HepG2 (cell line): Measurements from ENCODE around the gene CHD2. TPM values are rescaled to one million over a fixed set of nuclear protein-coding genes. Genes with fewer than 3 reads are reported as not detected.

ENCODE experiments used
- MAZ ChIP-seq, 2 experiments: sonication (generic) in 1 of 2; formaldehyde crosslinking in 1 of 2; IDR thresholded peaks; 2 replicates each; pipeline versions ENCODE4 v1.5.0 to v1.6.1; 2012 to 2020; ENCODE audit warnings: low read depth in 2 of 2, mild to moderate bottlenecking in 2 of 2, borderline replicate concordance in 1 of 2, improper control_type of control experiment in 1 of 2, low read length in 1 of 2, missing genetic modification reagents in 1 of 2, moderate library complexity in 1 of 2
- MEF2D ChIP-seq: sonication (generic); formaldehyde crosslinking; IDR thresholded peaks from 2 replicates; pipeline ENCODE4 v1.5.1; 2020; ENCODE audit warnings: mild to moderate bottlenecking, missing genetic modification reagents
- MXI1 ChIP-seq: IDR thresholded peaks from 3 replicates; pipeline ENCODE4 v1.6.1; 2012; ENCODE audit warnings: low read depth, low read length, inconsistent platforms, borderline replicate concordance
- NFE2 ChIP-seq: sonication (generic); formaldehyde crosslinking; IDR thresholded peaks from 2 replicates; pipeline ENCODE4 v1.4.0; 2020; ENCODE audit warnings: missing genetic modification reagents
- NFIB ChIP-seq: sonication (generic); formaldehyde crosslinking; IDR thresholded peaks from 2 replicates; pipeline ENCODE4 v1.9.0; 2021; ENCODE audit warnings: missing genetic modification reagents, mild to moderate bottlenecking, borderline replicate concordance
- RBFOX2 ChIP-seq: fragments of 200-400 bp; formaldehyde crosslinking; IDR thresholded peaks from 2 replicates; pipeline ENCODE4 v1.6.1; 2017; ENCODE audit warnings: low read depth, mild to moderate bottlenecking, low read length
- SAP130 ChIP-seq: IDR thresholded peaks from 2 replicates; pipeline ENCODE4 v1.6.1; 2016; ENCODE audit warnings: low read depth
- SMARCC2 ChIP-seq: fragments of 450-650 bp; IDR thresholded peaks from 2 replicates; pipeline ENCODE4 v1.6.1; 2017; ENCODE audit warnings: antibody characterized with exemption, mild to moderate bottlenecking
- ZIK1 ChIP-seq: sonication (generic); formaldehyde crosslinking; IDR thresholded peaks from 2 replicates; pipeline ENCODE4 v1.5.0; 2020; ENCODE audit warnings: mild to moderate bottlenecking, low read depth, missing genetic modification reagents, borderline replicate concordance
- ZNF180 ChIP-seq: sonication (generic); formaldehyde crosslinking; IDR thresholded peaks from 2 replicates; pipeline ENCODE4 v1.4.0; 2020; ENCODE audit warnings: low read depth, missing genetic modification reagents, borderline replicate concordance
- ZNF3 ChIP-seq: IDR thresholded peaks from 2 replicates; pipeline ENCODE4 v1.7.0; 2017; ENCODE audit warnings: inconsistent platforms
- ZNF775 ChIP-seq: sonication (generic); formaldehyde crosslinking; IDR thresholded peaks from 2 replicates; pipeline ENCODE4 v1.4.0; 2020; ENCODE audit warnings: missing genetic modification reagents, mild to moderate bottlenecking, moderate library complexity, borderline replicate concordance
- polyA plus RNA-seq, 8 experiments: library from polyadenylated mRNA; depleted of rRNA in 3 of 8; stranded (reverse) in 7 of 8; unstranded in 1 of 8; fragments of >200 nt; fragmentation: Illumina TruSeq in 4 of 8; extraction: Trizol in 4 of 8; gene quantifications; 2 replicates each; pipeline versions ENCODE4 v1.2.1 to v1.2.3, GENCODE V29; 2011 to 2016; ENCODE audit warnings: low read depth in 4 of 8, missing spikeins in 1 of 8, mixed read lengths in 1 of 8; ENCODE audit not compliant: insufficient read depth in 1 of 8
- total RNA-seq, 5 experiments: library from RNA; depleted of rRNA; stranded (reverse); fragments of >200 nt; fragmentation: Illumina TruSeq; extraction: Trizol; gene quantifications; 2 replicates each; pipeline ENCODE4 v1.2.3, GENCODE V29; 2016; ENCODE audit warnings: low read depth in 1 of 5
- TF ChIP-seq, protein P1 (sequence below): sonication (generic); formaldehyde crosslinking; IDR thresholded peaks from 2 replicates; pipeline ENCODE4 v1.5.0; 2020; ENCODE audit warnings: mild to moderate bottlenecking, missing genetic modification reagents, borderline replicate concordance
- TF ChIP-seq, protein P2 (sequence below): IDR thresholded peaks from 2 replicates; pipeline ENCODE4 v1.6.1; 2016
- TF ChIP-seq, protein P3 (sequence below): sonication (generic); formaldehyde crosslinking; IDR thresholded peaks from 2 replicates; pipeline ENCODE4 v1.4.0; 2020; ENCODE audit warnings: missing genetic modification reagents
- TF ChIP-seq, protein P4 (sequence below): sonication (generic); formaldehyde crosslinking; IDR thresholded peaks from 2 replicates; pipeline ENCODE4 v1.5.0; 2020; ENCODE audit warnings: missing genetic modification reagents

The CHD2 gene
- total and polyA plus RNA-seq, 2 of the 13 experiments (the other 11 are each of a cell fraction or from before 2014, with no cell fraction given), result 54.0 to 54.1 TPM

DNA sequence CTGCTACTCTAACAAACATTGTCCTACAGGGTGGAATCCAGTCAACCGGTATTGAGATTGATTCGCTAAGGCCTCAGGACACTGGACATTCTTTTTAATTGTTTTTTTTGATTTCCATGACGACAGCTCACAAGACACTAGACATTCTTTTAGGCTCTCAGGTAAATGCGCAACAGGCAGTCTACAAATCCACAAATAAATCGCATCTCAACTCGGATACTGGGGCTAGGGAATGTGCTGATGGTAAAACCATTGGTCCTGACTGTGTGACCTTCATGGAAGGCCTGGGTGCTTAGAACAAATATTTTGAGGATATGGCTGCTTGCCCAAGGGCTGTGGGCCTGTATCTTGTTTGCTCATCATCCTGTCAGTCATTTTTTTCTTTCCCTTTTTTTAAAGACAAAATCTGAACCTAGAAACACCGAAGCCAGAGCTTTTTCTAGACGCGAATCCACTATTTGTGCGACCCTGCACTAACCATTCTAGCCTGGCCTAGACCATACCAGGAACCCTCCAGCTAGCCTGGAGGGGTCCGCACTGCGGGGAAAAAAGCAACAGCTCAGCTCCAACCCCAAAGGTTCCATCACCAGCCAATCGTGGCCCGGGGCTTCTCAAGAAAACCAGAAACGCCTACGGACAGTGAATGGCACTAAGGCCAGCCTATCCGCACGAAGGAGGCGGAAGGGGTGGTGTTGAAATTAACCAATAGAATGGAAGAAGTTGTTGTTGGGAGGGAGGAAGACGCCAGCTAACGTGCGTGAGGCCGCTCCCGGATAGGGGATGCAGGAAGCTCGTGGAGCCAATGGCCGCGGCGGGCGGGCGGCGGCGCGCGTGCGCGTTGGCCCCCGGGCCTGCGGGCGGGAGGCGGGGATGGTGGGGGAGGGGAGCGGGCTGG lies 18.1 kb upstream of the CHD2 start (continued):
- TF ChIP-seq SAP130 (CRISPR knock-in tag), result peak; percentile 50; the same call in 1 of the 2 replicates
- peak; percentile 12; the same call in 1 of the 2 replicates for TF ChIP-seq MEF2D (CRISPR knock-in tag)
- no peak for TF ChIP-seq ZNF180 (CRISPR knock-in tag)
- TF ChIP-seq, protein P1, sequence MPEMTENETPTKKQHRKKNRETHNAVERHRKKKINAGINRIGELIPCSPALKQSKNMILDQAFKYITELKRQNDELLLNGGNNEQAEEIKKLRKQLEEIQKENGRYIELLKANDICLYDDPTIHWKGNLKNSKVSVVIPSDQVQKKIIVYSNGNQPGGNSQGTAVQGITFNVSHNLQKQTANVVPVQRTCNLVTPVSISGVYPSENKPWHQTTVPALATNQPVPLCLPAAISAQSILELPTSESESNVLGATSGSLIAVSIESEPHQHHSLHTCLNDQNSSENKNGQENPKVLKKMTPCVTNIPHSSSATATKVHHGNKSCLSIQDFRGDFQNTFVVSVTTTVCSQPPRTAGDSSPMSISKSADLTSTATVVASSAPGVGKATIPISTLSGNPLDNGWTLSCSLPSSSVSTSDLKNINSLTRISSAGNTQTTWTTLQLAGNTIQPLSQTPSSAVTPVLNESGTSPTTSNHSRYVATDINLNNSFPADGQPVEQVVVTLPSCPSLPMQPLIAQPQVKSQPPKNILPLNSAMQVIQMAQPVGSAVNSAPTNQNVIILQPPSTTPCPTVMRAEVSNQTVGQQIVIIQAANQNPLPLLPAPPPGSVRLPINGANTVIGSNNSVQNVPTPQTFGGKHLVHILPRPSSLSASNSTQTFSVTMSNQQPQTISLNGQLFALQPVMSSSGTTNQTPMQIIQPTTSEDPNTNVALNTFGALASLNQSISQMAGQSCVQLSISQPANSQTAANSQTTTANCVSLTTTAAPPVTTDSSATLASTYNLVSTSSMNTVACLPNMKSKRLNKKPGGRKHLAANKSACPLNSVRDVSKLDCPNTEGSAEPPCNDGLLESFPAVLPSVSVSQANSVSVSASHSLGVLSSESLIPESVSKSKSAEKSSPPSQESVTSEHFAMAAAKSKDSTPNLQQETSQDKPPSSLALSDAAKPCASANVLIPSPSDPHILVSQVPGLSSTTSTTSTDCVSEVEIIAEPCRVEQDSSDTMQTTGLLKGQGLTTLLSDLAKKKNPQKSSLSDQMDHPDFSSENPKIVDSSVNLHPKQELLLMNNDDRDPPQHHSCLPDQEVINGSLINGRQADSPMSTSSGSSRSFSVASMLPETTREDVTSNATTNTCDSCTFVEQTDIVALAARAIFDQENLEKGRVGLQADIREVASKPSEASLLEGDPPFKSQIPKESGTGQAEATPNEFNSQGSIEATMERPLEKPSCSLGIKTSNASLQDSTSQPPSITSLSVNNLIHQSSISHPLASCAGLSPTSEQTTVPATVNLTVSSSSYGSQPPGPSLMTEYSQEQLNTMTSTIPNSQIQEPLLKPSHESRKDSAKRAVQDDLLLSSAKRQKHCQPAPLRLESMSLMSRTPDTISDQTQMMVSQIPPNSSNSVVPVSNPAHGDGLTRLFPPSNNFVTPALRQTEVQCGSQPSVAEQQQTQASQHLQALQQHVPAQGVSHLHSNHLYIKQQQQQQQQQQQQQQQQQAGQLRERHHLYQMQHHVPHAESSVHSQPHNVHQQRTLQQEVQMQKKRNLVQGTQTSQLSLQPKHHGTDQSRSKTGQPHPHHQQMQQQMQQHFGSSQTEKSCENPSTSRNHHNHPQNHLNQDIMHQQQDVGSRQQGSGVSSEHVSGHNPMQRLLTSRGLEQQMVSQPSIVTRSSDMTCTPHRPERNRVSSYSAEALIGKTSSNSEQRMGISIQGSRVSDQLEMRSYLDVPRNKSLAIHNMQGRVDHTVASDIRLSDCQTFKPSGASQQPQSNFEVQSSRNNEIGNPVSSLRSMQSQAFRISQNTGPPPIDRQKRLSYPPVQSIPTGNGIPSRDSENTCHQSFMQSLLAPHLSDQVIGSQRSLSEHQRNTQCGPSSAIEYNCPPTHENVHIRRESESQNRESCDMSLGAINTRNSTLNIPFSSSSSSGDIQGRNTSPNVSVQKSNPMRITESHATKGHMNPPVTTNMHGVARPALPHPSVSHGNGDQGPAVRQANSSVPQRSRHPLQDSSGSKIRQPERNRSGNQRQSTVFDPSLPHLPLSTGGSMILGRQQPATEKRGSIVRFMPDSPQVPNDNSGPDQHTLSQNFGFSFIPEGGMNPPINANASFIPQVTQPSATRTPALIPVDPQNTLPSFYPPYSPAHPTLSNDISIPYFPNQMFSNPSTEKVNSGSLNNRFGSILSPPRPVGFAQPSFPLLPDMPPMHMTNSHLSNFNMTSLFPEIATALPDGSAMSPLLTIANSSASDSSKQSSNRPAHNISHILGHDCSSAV (CRISPR knock-in tag), result no peak
- no peak for TF ChIP-seq ZNF3 (CRISPR knock-in tag)
- no peak for TF ChIP-seq MXI1
- no peak; the same call in 1 of the 2 replicates for TF ChIP-seq MAZ (IDR thresholded peaks at IDR 0.05; ENCODE audit: borderline replicate concordance, low read depth, low read length)
- TF ChIP-seq MAZ (CRISPR knock-in tag; IDR thresholded peaks at IDR 0.05; ENCODE audit: low read depth), result no peak
- no peak for TF ChIP-seq SMARCC2
- TF ChIP-seq, protein P2, sequence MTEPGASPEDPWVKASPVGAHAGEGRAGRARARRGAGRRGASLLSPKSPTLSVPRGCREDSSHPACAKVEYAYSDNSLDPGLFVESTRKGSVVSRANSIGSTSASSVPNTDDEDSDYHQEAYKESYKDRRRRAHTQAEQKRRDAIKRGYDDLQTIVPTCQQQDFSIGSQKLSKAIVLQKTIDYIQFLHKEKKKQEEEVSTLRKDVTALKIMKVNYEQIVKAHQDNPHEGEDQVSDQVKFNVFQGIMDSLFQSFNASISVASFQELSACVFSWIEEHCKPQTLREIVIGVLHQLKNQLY (CRISPR knock-in tag), result no peak
- TF ChIP-seq NFE2 (CRISPR knock-in tag), result no peak
- TF ChIP-seq ZNF775 (CRISPR knock-in tag), result no peak
- TF ChIP-seq, protein P3, sequence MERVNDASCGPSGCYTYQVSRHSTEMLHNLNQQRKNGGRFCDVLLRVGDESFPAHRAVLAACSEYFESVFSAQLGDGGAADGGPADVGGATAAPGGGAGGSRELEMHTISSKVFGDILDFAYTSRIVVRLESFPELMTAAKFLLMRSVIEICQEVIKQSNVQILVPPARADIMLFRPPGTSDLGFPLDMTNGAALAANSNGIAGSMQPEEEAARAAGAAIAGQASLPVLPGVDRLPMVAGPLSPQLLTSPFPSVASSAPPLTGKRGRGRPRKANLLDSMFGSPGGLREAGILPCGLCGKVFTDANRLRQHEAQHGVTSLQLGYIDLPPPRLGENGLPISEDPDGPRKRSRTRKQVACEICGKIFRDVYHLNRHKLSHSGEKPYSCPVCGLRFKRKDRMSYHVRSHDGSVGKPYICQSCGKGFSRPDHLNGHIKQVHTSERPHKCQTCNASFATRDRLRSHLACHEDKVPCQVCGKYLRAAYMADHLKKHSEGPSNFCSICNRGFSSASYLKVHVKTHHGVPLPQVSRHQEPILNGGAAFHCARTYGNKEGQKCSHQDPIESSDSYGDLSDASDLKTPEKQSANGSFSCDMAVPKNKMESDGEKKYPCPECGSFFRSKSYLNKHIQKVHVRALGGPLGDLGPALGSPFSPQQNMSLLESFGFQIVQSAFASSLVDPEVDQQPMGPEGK, result peak; percentile 75
- TF ChIP-seq NFIB, result no peak
- peak; percentile 85 for TF ChIP-seq RBFOX2
- TF ChIP-seq, protein P4, sequence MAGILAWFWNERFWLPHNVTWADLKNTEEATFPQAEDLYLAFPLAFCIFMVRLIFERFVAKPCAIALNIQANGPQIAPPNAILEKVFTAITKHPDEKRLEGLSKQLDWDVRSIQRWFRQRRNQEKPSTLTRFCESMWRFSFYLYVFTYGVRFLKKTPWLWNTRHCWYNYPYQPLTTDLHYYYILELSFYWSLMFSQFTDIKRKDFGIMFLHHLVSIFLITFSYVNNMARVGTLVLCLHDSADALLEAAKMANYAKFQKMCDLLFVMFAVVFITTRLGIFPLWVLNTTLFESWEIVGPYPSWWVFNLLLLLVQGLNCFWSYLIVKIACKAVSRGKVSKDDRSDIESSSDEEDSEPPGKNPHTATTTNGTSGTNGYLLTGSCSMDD (CRISPR knock-in tag), result no peak
- TF ChIP-seq ZIK1 (CRISPR knock-in tag), result 0 out of 2 replicates have a peak, but pooled peaks have one; percentile 65
